Left lung (tissue), 10 donors: ENCODE measurements around the gene POLH. TPM values are rescaled to one million over a fixed set of nuclear protein-coding genes. Genes with fewer than 3 reads are reported as not detected.
"Not testable (repeated sequence)": the region's sequence is repeated elsewhere in the genome, so short reads cannot be mapped to it uniquely, and the experiment has no call there.

Experiments
- ATAC-seq: fragments of 200-7000 bp; cut with Tn5 transposase; one replicate; pipeline ENCODE4 v1.9.1; 2020; ENCODE audit warnings: moderate library complexity
- DNase-seq, 4 donors: peaks; one replicate each; pipeline ENCODE4 v3.0.0-alpha.2; 2013 to 2020
- H3K27ac ChIP-seq, 2 donors: fragments of 200-600 bp; sonication (generic) in 1 of 2; one replicate each; pipeline versions ENCODE4 v1.5.0 to v1.8.0; 2020 to 2021
- H3K27me3 ChIP-seq, 2 donors: fragments of 200-600 bp; sonication (generic) in 1 of 2; one replicate each; pipeline versions ENCODE4 v1.5.0 to v1.8.0; 2020 to 2021
- H3K36me3 ChIP-seq, 2 donors: fragments of 200-600 bp; sonication (generic) in 1 of 2; one replicate each; pipeline versions ENCODE4 v1.5.0 to v1.8.0; 2020 to 2021
- H3K4me1 ChIP-seq, 2 donors: fragments of 200-600 bp; one replicate each; pipeline ENCODE4 v1.8.0; 2021
- H3K4me3 ChIP-seq, 2 donors: fragments of 200-600 bp; sonication (generic) in 1 of 2; one replicate each; pipeline versions ENCODE4 v1.5.0 to v1.8.0; 2020 to 2021; ENCODE audit warnings: mild to moderate bottlenecking in 1 of 2
- H3K9me3 ChIP-seq, 2 donors: fragments of 200-600 bp; sonication (generic) in 1 of 2; one replicate each; pipeline versions ENCODE4 v1.5.0 to v1.8.0; 2020 to 2021
- CTCF ChIP-seq, 2 donors: fragments of 200-600 bp; sonication (generic) in 1 of 2; IDR thresholded peaks; one replicate each; pipeline versions ENCODE4 v1.5.0 to v1.8.0; 2021; ENCODE audit warnings: antibody characterized with exemption in 2 of 2
- intact Hi-C, 2 donors: fragments of 100-400 bp; cut with DNase I; formaldehyde crosslinking; loops; one replicate each; pipeline versions ENCODE4 v1.11.2 to v1.14.2; 2022
- polyA plus RNA-seq, 6 donors: library from polyadenylated mRNA; unstranded; fragments of 120-200 nt; gene quantifications; one replicate each; pipeline ENCODE4 v1.2.1, GENCODE V29; 2013; ENCODE audit not compliant: insufficient read length in 6 of 6
- total RNA-seq, 2 donors: library from RNA; stranded (reverse); fragmentation: NEBNext Ultra II Directional; extraction: Animal tissue kit (Norgen Biotek cat#: 25700); gene quantifications; one replicate each; pipeline ENCODE4 v1.2.1, GENCODE V29; 2021
- donor health status: DM: no; HTN: yes; CAD: no.
- donor health status: DM: no; HTN: no; CAD: no.

The POLH gene
- total and polyA plus RNA-seq, 8 donors, result 17.8 to 29.8 (median 24.3) TPM

GRCh38 chr6:43648248-43648647 is 72.3 kb downstream of the POLH start:
- H3K27me3 ChIP-seq, result no peaks in the 10 kb centered on the region
- H3K4me3 ChIP-seq, result no peak overlapping the region
- H3K27ac ChIP-seq, result no peak overlapping the region
- H3K36me3 ChIP-seq, result no peaks in the 10 kb centered on the region
- H3K9me3 ChIP-seq, result no peaks in the 10 kb centered on the region
- TF ChIP-seq CTCF (IDR thresholded peaks at IDR 0.05), result no peak
- ATAC-seq (no peak), DNase-seq (no peak)
- intact Hi-C loops, result no loop called here
- H3K4me1 ChIP-seq, result peaks cover 3 to 7% of the 10 kb centered on the region in 2 donors

- H3K4me1 ChIP-seq, H3K27ac ChIP-seq, ATAC-seq, intact Hi-C loops, H3K4me3 ChIP-seq, DNase-seq, H3K9me3 ChIP-seq, H3K36me3 ChIP-seq, H3K27me3 ChIP-seq: not testable (repeated sequence)
Measured at GRCh38 chr6:43652822-43653221, 76.8 kb downstream of the POLH start.

- no peaks in the 10 kb centered on the region for H3K36me3 ChIP-seq
- no peak for TF ChIP-seq CTCF (IDR thresholded peaks at IDR 0.05)
- H3K4me3 ChIP-seq, result no peak overlapping the region
- DNase-seq, result no peak
- no peak overlapping the region for H3K27ac ChIP-seq
- no peaks in the 10 kb centered on the region for H3K4me1 ChIP-seq
- peaks cover 0 to 5% of the 10 kb centered on the region in 2 donors for H3K9me3 ChIP-seq
- intact Hi-C loops, result no loop called here
- no peak for ATAC-seq
- H3K27me3 ChIP-seq, result no peaks in the 10 kb centered on the region
Measured at GRCh38 chr6:43657221-43657802, 81.3 kb downstream of the POLH start.

GRCh38 chr6:43658161-43658560 is 82.2 kb downstream of the POLH start:
- no peak for ATAC-seq
- Histone ChIP-seq H3K27me3 (no peaks in the 10 kb centered on the region), H3K4me1 (no peaks in the 10 kb centered on the region), H3K9me3 (peaks cover 0 to 5% of the 10 kb centered on the region in 2 donors), H3K4me3 (no peak overlapping the region), H3K27ac (no peak overlapping the region), H3K36me3 (no peaks in the 10 kb centered on the region)
- intact Hi-C loops, result no loop called here
- no peak for DNase-seq
- TF ChIP-seq CTCF (IDR thresholded peaks at IDR 0.05), result no peak

- H3K4me1 ChIP-seq, H3K4me3 ChIP-seq, H3K9me3 ChIP-seq, intact Hi-C loops, H3K27ac ChIP-seq, H3K36me3 ChIP-seq, DNase-seq, H3K27me3 ChIP-seq, ATAC-seq: not testable (repeated sequence)
Measured at GRCh38 chr6:43662948-43663347, 87.0 kb downstream of the POLH start.

Other genes starting within 250 kb of the POLH start
- gene ZNF318, start 206.5 kb upstream of the POLH start, total RNA-seq, result 10 to 100 TPM; 13.3 to 14.3 TPM
- 10 to 100 TPM; 30.1 to 37.6 (median 32.7) TPM for gene ZNF318, start 206.5 kb upstream of the POLH start, polyA plus RNA-seq
- gene ABCC10, start 148.6 kb upstream of the POLH start, total RNA-seq, result 10 to 100 TPM; 38.5 to 43.8 TPM
- 10 to 100 TPM; 19.7 to 33.4 (median 28.8) TPM for gene ABCC10, start 148.6 kb upstream of the POLH start, polyA plus RNA-seq
- 1 to 10 TPM in 1 of 2 donors, under 1 TPM in 1; 0.93 to 1.0 TPM for gene DLK2, start 120.6 kb upstream of the POLH start, total RNA-seq
- gene DLK2, start 120.6 kb upstream of the POLH start, polyA plus RNA-seq, result 1 to 10 TPM; 1.3 to 2.6 (median 2.0) TPM
- gene TJAP1, start 98.6 kb upstream of the POLH start, total RNA-seq, result 10 to 100 TPM; 24.5 to 27.9 TPM
- 10 to 100 TPM; 35.6 to 46.9 (median 39.7) TPM for gene TJAP1, start 98.6 kb upstream of the POLH start, polyA plus RNA-seq
- gene LRRC73, start 65.8 kb upstream of the POLH start, total RNA-seq, result 1 to 10 TPM in 1 of 2 donors, under 1 TPM in 1; 0.52 to 1.5 TPM
- gene LRRC73, start 65.8 kb upstream of the POLH start, polyA plus RNA-seq, result under 1 TPM; 0.30 to 0.99 (median 0.60) TPM
- gene YIPF3, start 59.3 kb upstream of the POLH start, total RNA-seq, result 100 to 1,000 TPM; 101 to 128 TPM
- 100 to 1,000 TPM; 123 to 137 (median 132) TPM for gene YIPF3, start 59.3 kb upstream of the POLH start, polyA plus RNA-seq
- 10 to 100 TPM; 31.9 to 46.3 TPM for gene POLR1C, start 59.1 kb upstream of the POLH start, total RNA-seq
- 10 to 100 TPM; 32.1 to 40.7 (median 35.5) TPM for gene POLR1C, start 59.1 kb upstream of the POLH start, polyA plus RNA-seq
- 10 to 100 TPM; 24.0 to 36.8 TPM for gene XPO5, start 147 bp upstream of the POLH start, total RNA-seq
- gene XPO5, start 147 bp upstream of the POLH start, polyA plus RNA-seq, result 10 to 100 TPM; 37.6 to 52.9 (median 46.3) TPM
- gene GTPBP2, start 53.1 kb downstream of the POLH start, total RNA-seq, result 10 to 100 TPM; 58.6 to 73.0 TPM
- 10 to 100 TPM; 66.5 to 74.8 (median 70.7) TPM for gene GTPBP2, start 53.1 kb downstream of the POLH start, polyA plus RNA-seq
- gene MAD2L1BP, start 59.7 kb downstream of the POLH start, total RNA-seq, result 10 to 100 TPM; 19.3 to 24.6 TPM
- gene MAD2L1BP, start 59.7 kb downstream of the POLH start, polyA plus RNA-seq, result 10 to 100 TPM; 23.2 to 26.1 (median 25.4) TPM
- 1 to 10 TPM in 1 of 2 donors, under 1 TPM in 1; 0.32 to 1.9 TPM for gene RSPH9, start 68.9 kb downstream of the POLH start, total RNA-seq
- 1 to 10 TPM; 2.8 to 5.6 (median 4.0) TPM for gene RSPH9, start 68.9 kb downstream of the POLH start, polyA plus RNA-seq
- 10 to 100 TPM; 27.0 to 32.5 TPM for gene MRPS18A, start 111.6 kb downstream of the POLH start, total RNA-seq
- gene MRPS18A, start 111.6 kb downstream of the POLH start, polyA plus RNA-seq, result 10 to 100 TPM; 34.8 to 45.0 (median 39.6) TPM
- 100 to 1,000 TPM; 147 to 154 TPM for gene VEGFA, start 194.0 kb downstream of the POLH start, total RNA-seq
- gene VEGFA, start 194.0 kb downstream of the POLH start, polyA plus RNA-seq, result 100 to 1,000 TPM; 195 to 349 (median 326) TPM